ENCODE results near the gene ERP44.
"Not testable (repeated sequence)": the region's sequence is repeated elsewhere in the genome, so short reads cannot be mapped to it uniquely, and the experiment has no call there.

ERP44 gene

GRCh38 chr9:100098887-100099721 lies at the start of gene ERP44, which contains the start of gene INVS:
TSS of gene ERP44 (minus strand) at chr9:100099000. CDS start at chr9:100098840, 160 bp downstream.
TSS of gene INVS (plus strand) at chr9:100099243. CDS start at chr9:100104522, 5,279 bp downstream.
- DNase-seq (ENCODE audit: low read depth) = peak; percentile 99

- DNase-seq (ENCODE audit: low read depth) = not testable (repeated sequence)
Observed at GRCh38 chr9:100145976-100146375, 47.2 kb upstream of the ERP44 start.

GRCh38 chr9:100145167-100145934 lies 46.6 kb upstream of the ERP44 start:
- not testable (repeated sequence) for DNase-seq (ENCODE audit: low read depth)

GRCh38 chr9:100141862-100142261 lies 43.1 kb upstream of the ERP44 start:
- DNase-seq (ENCODE audit: low read depth) = not testable (repeated sequence)

- not testable (repeated sequence) for DNase-seq (ENCODE audit: low read depth)
Observed at GRCh38 chr9:100140303-100140702, 41.5 kb upstream of the ERP44 start.

GRCh38 chr9:100136799-100137198 lies 38.0 kb upstream of the ERP44 start:
- not testable (repeated sequence) for DNase-seq (ENCODE audit: low read depth)

GRCh38 chr9:100134731-100135130 lies 35.9 kb upstream of the ERP44 start:
- no peak for DNase-seq (ENCODE audit: low read depth)

- no peak for DNase-seq (ENCODE audit: low read depth)
Observed at GRCh38 chr9:100131875-100132430, 33.2 kb upstream of the ERP44 start.

- no peak for DNase-seq (ENCODE audit: low read depth)
Observed at GRCh38 chr9:100131216-100131615, 32.4 kb upstream of the ERP44 start.

GRCh38 chr9:100129772-100130171 lies 31.0 kb upstream of the ERP44 start:
- DNase-seq (ENCODE audit: low read depth) = no peak

- no peak for DNase-seq (ENCODE audit: low read depth)
Observed at GRCh38 chr9:100126423-100126822, 27.6 kb upstream of the ERP44 start.

GRCh38 chr9:100125910-100126309 lies 27.1 kb upstream of the ERP44 start:
- no peak for DNase-seq (ENCODE audit: low read depth)

- no peak for DNase-seq (ENCODE audit: low read depth)
Observed at GRCh38 chr9:100125236-100125635, 26.4 kb upstream of the ERP44 start.

- DNase-seq (ENCODE audit: low read depth) = no peak
Observed at GRCh38 chr9:100120286-100120685, 21.5 kb upstream of the ERP44 start.

- no peak for DNase-seq (ENCODE audit: low read depth)
Observed at GRCh38 chr9:100117316-100117715, 18.5 kb upstream of the ERP44 start.

- no peak for DNase-seq (ENCODE audit: low read depth)
Observed at GRCh38 chr9:100112677-100113336, 14.0 kb upstream of the ERP44 start.

GRCh38 chr9:100111235-100111634 lies 12.4 kb upstream of the ERP44 start:
- DNase-seq (ENCODE audit: low read depth) = peak; percentile 98

- no peak for DNase-seq (ENCODE audit: low read depth)
Observed at GRCh38 chr9:100108559-100108958, 9.8 kb upstream of the ERP44 start.

- DNase-seq (ENCODE audit: low read depth) = no peak
Observed at GRCh38 chr9:100106616-100107015, 7.8 kb upstream of the ERP44 start.

GRCh38 chr9:100105861-100106260 lies 7.1 kb upstream of the ERP44 start:
- no peak for DNase-seq (ENCODE audit: low read depth)

- no peak for DNase-seq (ENCODE audit: low read depth)
Observed at GRCh38 chr9:100104314-100104713, 5.5 kb upstream of the ERP44 start.

- no peak for DNase-seq (ENCODE audit: low read depth)
Observed at GRCh38 chr9:100101608-100102007, 2.8 kb upstream of the ERP44 start.

Measured in GM04504 (cell line).